ENCODE data around the gene MPDU1. TPM values are rescaled to one million over a fixed set of nuclear protein-coding genes. Genes with fewer than 3 reads are reported as not detected.
A peak's percentile ranks its signal among the peaks of the same experiment; 100 is the strongest.

MPDU1 gene
- total RNA-seq, 4 donors from 2014 or later, result 30.4 to 97.7 (median 74.4) TPM

GRCh38 chr17:7580604-7581575, 2.8 kb upstream of the MPDU1 start:
- WGBS, 2 donors, result 79% methylated on average over 23 of the region's 23 CpGs
- H3K4me3 ChIP-seq (ENCODE audit: low read depth, poor library complexity, severe bottlenecking), result no peak overlapping the region
- DNase-seq (ENCODE audit: low spot score in 2 of 2), result peak in 1 of 2 donors; percentile 80
- TF ChIP-seq CTCF (IDR thresholded peaks at IDR 0.05) (no peak), POLR2A (IDR thresholded peaks at IDR 0.05) (no peak)
- intact Hi-C loops (cut with DNase I; ENCODE audit: low total_unique reads), result no loop called here

- peak in 1 of 2 donors; percentile 88 for DNase-seq (ENCODE audit: low spot score in 2 of 2)
- 81% methylated on average over 23 to 36 of the region's 36 CpGs for WGBS, 2 donors
Measured at GRCh38 chr17:7582396-7583252, 1.0 kb upstream of the MPDU1 start.

GRCh38 chr17:7586673-7587419, 3.2 kb downstream of the MPDU1 start:
- DNase-seq (ENCODE audit: low spot score in 2 of 2), result no peak
- H3K4me3 ChIP-seq (ENCODE audit: low read depth, poor library complexity, severe bottlenecking), result no peak overlapping the region
- TF ChIP-seq CTCF (IDR thresholded peaks at IDR 0.05) (no peak), POLR2A (IDR thresholded peaks at IDR 0.05) (no peak)
- 50 to 65% methylated on average over 9 of the region's 9 CpGs for WGBS, 2 donors
- intact Hi-C loops (cut with DNase I; ENCODE audit: low total_unique reads), result no loop called here

More at GRCh38 chr17:7582396-7583252, 1.0 kb upstream of the MPDU1 start:
- TF ChIP-seq POLR2A (IDR thresholded peaks at IDR 0.05) (no peak), CTCF (IDR thresholded peaks at IDR 0.05) (no peak)
- H3K4me3 ChIP-seq (ENCODE audit: low read depth, poor library complexity, severe bottlenecking), result no peak overlapping the region
- intact Hi-C loops (cut with DNase I; ENCODE audit: low total_unique reads), result no loop called here

GRCh38 chr17:7587420-7588151, 3.9 kb downstream of the MPDU1 start:
- no peak overlapping the region for H3K4me3 ChIP-seq (ENCODE audit: low read depth, poor library complexity, severe bottlenecking)
- TF ChIP-seq POLR2A (IDR thresholded peaks at IDR 0.05) (no peak), CTCF (IDR thresholded peaks at IDR 0.05) (no peak)
- DNase-seq (ENCODE audit: low spot score in 2 of 2), result no peak
- intact Hi-C loops (cut with DNase I; ENCODE audit: low total_unique reads), result no loop called here
- WGBS, 2 donors, result 38 to 39% methylated on average over 11 to 12 of the region's 12 CpGs

Measured in lower leg skin (tissue), 4 donors.